Thoracic aorta (tissue), 2 donors: Measurements from ENCODE around the gene ATRIP. TPM values are rescaled to one million over a fixed set of nuclear protein-coding genes. Genes with fewer than 3 reads are reported as not detected.

Experiments
- ATAC-seq: fragments of 150-250 bp; one replicate; pipeline ENCODE4 v1.8.0; 2017; ENCODE audit warnings: low read depth; ENCODE audit not compliant: insufficient number of reproducible peaks, low FRiP score
- DNase-seq: peaks from one replicate; pipeline ENCODE4 v3.0.0-alpha.2; 2020; ENCODE audit warnings: low spot score
- H3K27ac ChIP-seq, 2 donors: fragments of 200-600 bp; sonication (generic); 1 replicate in 1 of 2; 2 replicates in 1 of 2; pipeline ENCODE4 v1.5.1; 2016; ENCODE audit warnings: mild to moderate bottlenecking in 2 of 2, moderate library complexity in 2 of 2
- H3K27me3 ChIP-seq: fragments of 200-600 bp; sonication (generic); replicated peaks from 2 replicates; pipeline ENCODE4 v1.6.0; 2016; ENCODE audit warnings: mild to moderate bottlenecking; ENCODE audit not compliant: insufficient read depth
- H3K36me3 ChIP-seq: fragments of 200-600 bp; sonication (generic); one replicate; pipeline ENCODE4 v1.5.1; 2016
- H3K4me1 ChIP-seq, 2 donors: fragments of 200-600 bp; sonication (generic); 1 replicate in 1 of 2; 2 replicates in 1 of 2; pipeline versions ENCODE4 v1.5.1 to v1.6.0; 2016; ENCODE audit warnings: low read depth in 2 of 2, mild to moderate bottlenecking in 1 of 2; ENCODE audit not compliant: control insufficient read depth in 1 of 2
- H3K4me3 ChIP-seq: fragments of 200-600 bp; sonication (generic); 2 replicates; pipeline ENCODE4 v1.5.1; 2016; ENCODE audit warnings: mild to moderate bottlenecking
- H3K9me3 ChIP-seq: fragments of 200-600 bp; sonication (generic); 2 replicates; pipeline ENCODE4 v1.5.1; 2016
- CTCF ChIP-seq: fragments of 200-600 bp; sonication (generic); IDR thresholded peaks from one replicate; pipeline ENCODE4 v1.5.1; 2019; ENCODE audit warnings: antibody characterized with exemption
- total RNA-seq, 2 donors: library from RNA; depleted of rRNA; stranded (reverse); fragments of >200 nt; gene quantifications; one replicate each; pipeline versions ENCODE4 v1.1.0 to v1.2.3, GENCODE V29; 2016

The ATRIP gene
- total RNA-seq, 2 donors from 2014 or later = 4.0 to 8.3 TPM

DNA sequence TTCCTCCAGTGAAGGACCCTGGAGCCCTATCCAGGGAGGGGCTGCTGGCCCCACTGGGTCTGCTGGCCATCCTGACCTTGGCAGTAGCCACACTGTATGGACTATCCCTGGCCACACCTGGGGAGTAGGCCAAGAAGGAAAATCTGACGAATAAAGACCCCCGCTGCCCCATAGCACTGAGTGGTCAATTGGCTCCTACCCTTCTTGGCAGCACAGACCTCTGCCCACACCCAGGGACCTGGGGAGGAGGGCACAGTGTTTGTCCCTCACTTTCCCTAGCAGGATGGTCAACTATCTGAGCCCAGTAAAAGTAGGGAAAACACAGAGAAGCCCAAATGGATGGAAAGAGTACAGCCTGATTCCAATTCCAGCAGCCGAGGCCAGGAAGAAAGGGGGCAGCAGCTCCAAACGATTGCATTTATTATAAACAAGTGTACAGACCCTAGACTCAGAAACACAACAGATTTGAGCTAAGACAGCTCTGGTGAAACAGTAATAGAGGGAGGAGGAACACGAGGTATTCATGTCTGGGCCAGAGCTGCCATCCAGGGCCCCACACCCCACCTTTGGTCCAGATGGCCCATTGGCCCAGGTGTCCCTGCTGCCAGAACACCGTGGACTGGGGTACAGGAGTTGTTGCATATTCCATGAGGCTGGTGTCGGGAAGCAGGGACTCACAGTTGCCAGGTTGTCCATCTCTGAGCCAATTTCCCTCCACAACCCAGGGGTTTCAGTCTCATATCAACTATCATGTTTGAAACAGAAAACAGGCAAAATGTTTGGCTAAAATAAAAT, 21.1 kb downstream of the ATRIP start:
- H3K4me1 ChIP-seq = peaks cover 51 to 70% of the 10 kb centered on the region in 2 donors
- peak overlapping the region; percentile 72 for H3K4me3 ChIP-seq
- ATAC-seq (no peak), DNase-seq (no peak)
- H3K9me3 ChIP-seq = no peaks in the 10 kb centered on the region
- TF ChIP-seq CTCF = no peak
- peaks cover 20% of the 10 kb centered on the region for H3K36me3 ChIP-seq
- H3K27ac ChIP-seq = peak overlapping the region; percentile 94 to 98
- H3K27me3 ChIP-seq = no peaks in the 10 kb centered on the region

- Histone ChIP-seq H3K9me3 (no peaks in the 10 kb centered on the region), H3K36me3 (peaks cover 20% of the 10 kb centered on the region), H3K27me3 (no peaks in the 10 kb centered on the region), H3K4me3 (no peak overlapping the region), H3K27ac (peak overlapping the region; percentile 94 to 98), H3K4me1 (peaks cover 51 to 72% of the 10 kb centered on the region in 2 donors)
- ATAC-seq = no peak
- TF ChIP-seq CTCF = no peak
- no peak for DNase-seq
These were observed 21.8 kb downstream of the ATRIP start for GRCh38 chr3:48468329-48468731.

GRCh38 chr3:48469046-48469915, 22.7 kb downstream of the ATRIP start:
- Histone ChIP-seq H3K27me3 (no peaks in the 10 kb centered on the region), H3K27ac (peak overlapping the region; percentile 94 to 98), H3K4me3 (no peak overlapping the region), H3K4me1 (peaks cover 51 to 78% of the 10 kb centered on the region in 2 donors), H3K9me3 (no peaks in the 10 kb centered on the region), H3K36me3 (peaks cover 20% of the 10 kb centered on the region)
- no peak for ATAC-seq
- no peak for DNase-seq
- no peak for TF ChIP-seq CTCF

- H3K4me1 ChIP-seq = peaks cover 46 to 71% of the 10 kb centered on the region in 2 donors
These were observed 23.7 kb downstream of the ATRIP start for GRCh38 chr3:48470286-48470685.

More at GRCh38 chr3:48470286-48470685, 23.7 kb downstream of the ATRIP start:
- TF ChIP-seq CTCF = no peak
- no peak for DNase-seq
- Histone ChIP-seq H3K4me3 (no peak overlapping the region), H3K9me3 (no peaks in the 10 kb centered on the region), H3K27me3 (no peaks in the 10 kb centered on the region), H3K36me3 (peaks cover 20% of the 10 kb centered on the region), H3K27ac (peak overlapping the region; percentile 1 to 51)
- ATAC-seq = no peak
